T1000 (cell line): ENCODE results near the gene CUEDC1.

ENCODE experiments used
- DNase-seq: peaks from one replicate; lab custom pipeline; 2025; ENCODE audit warnings: mixed read lengths; lab: John Stamatoyannopoulos, UW

Gene CUEDC1

GRCh38 chr17:57834146-57834741 lies 121.0 kb downstream of the CUEDC1 start:
- DNase-seq = peak; percentile 34

GRCh38 chr17:57833179-57833939 lies 121.9 kb downstream of the CUEDC1 start:
- DNase-seq = peak; percentile 87

GRCh38 chr17:57832314-57833178 lies 122.7 kb downstream of the CUEDC1 start:
- no peak for DNase-seq

- DNase-seq = no peak
Measured at GRCh38 chr17:57830880-57831279, 124.3 kb downstream of the CUEDC1 start.

GRCh38 chr17:57823469-57824401 lies 131.5 kb downstream of the CUEDC1 start:
- DNase-seq = no peak

GRCh38 chr17:57819867-57820266 lies 135.3 kb downstream of the CUEDC1 start:
- DNase-seq = no peak

- no peak for DNase-seq
Measured at GRCh38 chr17:57819285-57819684, 135.9 kb downstream of the CUEDC1 start.

- DNase-seq = no peak
Measured at GRCh38 chr17:57818066-57818465, 137.1 kb downstream of the CUEDC1 start.

- no peak for DNase-seq
Measured at GRCh38 chr17:57817299-57817698, 137.9 kb downstream of the CUEDC1 start.

- no peak for DNase-seq
Measured at GRCh38 chr17:57814421-57814820, 140.8 kb downstream of the CUEDC1 start.

- no peak for DNase-seq
Measured at GRCh38 chr17:57811638-57812280, 143.5 kb downstream of the CUEDC1 start.
